HG03469 (cell line): ENCODE data around the gene ADCY9.
"Not testable (repeated sequence)": the region's sequence is repeated elsewhere in the genome, so short reads cannot be mapped to it uniquely, and the experiment has no call there.

Experiments
- ATAC-seq: cut with Tn5 transposase; IDR thresholded peaks from one replicate; pipeline ENCODE4 v1.9.1; 2021; ENCODE audit warnings: mild to moderate bottlenecking, moderate library complexity, moderate number of reproducible peaks; ENCODE audit not compliant: unreplicated experiment

Gene ADCY9

GRCh38 chr16:4116325-4117249, at the start of gene ADCY9:
Gene ADCY9 (minus strand): TSS chr16:4116442. CDS start chr16:4115442, 1,000 bp downstream.
- ATAC-seq, result no peak

GRCh38 chr16:4160658-4161430, 44.6 kb upstream of the ADCY9 start:
- ATAC-seq, result no peak

GRCh38 chr16:4159726-4160125, 43.5 kb upstream of the ADCY9 start:
- no peak for ATAC-seq

- no peak for ATAC-seq
Measured at GRCh38 chr16:4158143-4159093, 42.2 kb upstream of the ADCY9 start.

- ATAC-seq, result no peak
Measured at GRCh38 chr16:4157376-4157825, 41.2 kb upstream of the ADCY9 start.

GRCh38 chr16:4156503-4156902, 40.3 kb upstream of the ADCY9 start:
- not testable (repeated sequence) for ATAC-seq

- not testable (repeated sequence) for ATAC-seq
Measured at GRCh38 chr16:4153364-4153763, 37.1 kb upstream of the ADCY9 start.

- ATAC-seq, result no peak
Measured at GRCh38 chr16:4152267-4152666, 36.0 kb upstream of the ADCY9 start.

GRCh38 chr16:4147236-4147635, 31.0 kb upstream of the ADCY9 start:
- no peak for ATAC-seq

- ATAC-seq, result no peak
Measured at GRCh38 chr16:4142268-4142667, 26.0 kb upstream of the ADCY9 start.

- no peak for ATAC-seq
Measured at GRCh38 chr16:4141604-4142003, 25.4 kb upstream of the ADCY9 start.

- ATAC-seq, result no peak
Measured at GRCh38 chr16:4140652-4141051, 24.4 kb upstream of the ADCY9 start.

- no peak for ATAC-seq
Measured at GRCh38 chr16:4139968-4140367, 23.7 kb upstream of the ADCY9 start.

- ATAC-seq, result no peak
Measured at GRCh38 chr16:4138713-4139112, 22.5 kb upstream of the ADCY9 start.

GRCh38 chr16:4137438-4137837, 21.2 kb upstream of the ADCY9 start:
- no peak for ATAC-seq

- ATAC-seq, result no peak
Measured at GRCh38 chr16:4136229-4136813, 20.1 kb upstream of the ADCY9 start.

GRCh38 chr16:4135537-4135936, 19.3 kb upstream of the ADCY9 start:
- no peak for ATAC-seq

GRCh38 chr16:4133897-4134372, 17.7 kb upstream of the ADCY9 start:
- no peak for ATAC-seq

GRCh38 chr16:4131621-4132020, 15.4 kb upstream of the ADCY9 start:
- no peak for ATAC-seq
